ENCODE data around the gene CGB8. TPM values are rescaled to one million over a fixed set of nuclear protein-coding genes. Genes with fewer than 3 reads are reported as not detected.
A peak's percentile ranks its signal among the peaks of the same experiment; 100 is the strongest.

The CGB8 gene
- total RNA-seq, 1 experiment from 2014 or later = 0.34 TPM

- no peaks in the 10 kb centered on the region for H3K27me3 ChIP-seq (ENCODE audit: insufficient read depth, low read length)
- ATAC-seq = peak; percentile 83
- intact Hi-C loops (cut with micrococcal nuclease) = no loop called here
- peak; percentile 66 for TF ChIP-seq POLR2AphosphoS5 (IDR thresholded peaks at IDR 0.05; ENCODE audit: low read depth, low read length)
- TF ChIP-seq ELF1 (IDR thresholded peaks at IDR 0.05; ENCODE audit: borderline replicate concordance, low read depth) = no peak
- RAD21 ChIA-PET (ENCODE audit: low non-redundant PET in 1 of 2, low total read pairs in 2 of 2, uncharacterized antibody in 2 of 2, unreplicated experiment in 2 of 2) = interaction anchor here in 1 of 2 experiments (0.6 to 0.8 kb wide), 2 partner anchors 13 to 72 kb away, joined by 3 read pairs; partner anchors contain the start of genes GYS1 and RUVBL2
- no peaks in the 10 kb centered on the region for H3K9me3 ChIP-seq (ENCODE audit: control insufficient read depth in 1 of 2, insufficient read depth in 1 of 2, low read depth in 1 of 2, low read length in 2 of 2)
- H3K4me3 ChIP-seq (replicated peaks in 1 of 2; ENCODE audit: low read depth in 1 of 2, low read length in 2 of 2) = peak within 1 kb of the TSS; percentile 42 to 56
- H3K9ac ChIP-seq (ENCODE audit: low read length) = peak within 1 kb of the TSS; percentile 67
- BruUV-seq (replicated peaks) = no TSS peak
- peak within 1 kb of the TSS; percentile 69 for H3K27ac ChIP-seq (ENCODE audit: low read depth, low read length)
- no peaks in the 10 kb centered on the region for H3K79me2 ChIP-seq (ENCODE audit: insufficient read depth, low read length)
- H3K4me1 ChIP-seq (ENCODE audit: control insufficient read depth in 1 of 2, insufficient read depth in 2 of 2, low read length in 2 of 2) = peaks cover 32 to 68% of the 10 kb centered on the region in 2 experiments
- H3K4me2 ChIP-seq (ENCODE audit: low read length) = peak within 1 kb of the TSS; percentile 89
- H2AFZ ChIP-seq (ENCODE audit: low read depth, low read length, poor library complexity, severe bottlenecking) = no peak within 1 kb of the TSS
- POLR2A ChIA-PET = interaction anchor here (0.6 kb wide), 1 partner anchor 89 kb away, joined by 3 read pairs; no protein-coding TSS in a partner anchor
- H3K36me3 ChIP-seq (ENCODE audit: control insufficient read depth in 1 of 2, insufficient read depth in 2 of 2, low read length in 2 of 2) = no peaks in the 10 kb centered on the region
- DNase-seq (ENCODE audit: low read depth, low spot score) = no peak
- H3K9me2 ChIP-seq (ENCODE audit: insufficient read depth) = no peaks in the 10 kb centered on the region
- no peaks in the 10 kb centered on the region for H4K20me1 ChIP-seq (ENCODE audit: insufficient read depth)
- CTCF ChIA-PET = interaction anchor here (0.6 to 1.8 kb wide), 3 partner anchors 9 to 65 kb away, joined by 4 to 18 read pairs (median 4); no protein-coding TSS in a partner anchor
Observed at GRCh38 chr19:49064768-49065611, 16.1 kb upstream of the CGB8 start, which contains the start of gene NTF4. TSS of gene NTF4 (minus strand) at chr19:49064818. CDS start at chr19:49061997, 2,821 bp downstream.

- CTCF ChIA-PET = interaction anchor here (0.6 to 1.8 kb wide), 3 partner anchors 10 to 64 kb away, joined by 4 to 18 read pairs (median 4); no protein-coding TSS in a partner anchor
- no peaks in the 10 kb centered on the region for H3K9me3 ChIP-seq (ENCODE audit: control insufficient read depth in 1 of 2, insufficient read depth in 1 of 2, low read depth in 1 of 2, low read length in 2 of 2)
- H3K4me2 ChIP-seq (ENCODE audit: low read length) = peak overlapping the region; percentile 89
- DNase-seq (ENCODE audit: low read depth, low spot score) (no peak), ATAC-seq (peak; percentile 49)
- peak overlapping the region; percentile 42 to 56 for H3K4me3 ChIP-seq (replicated peaks in 1 of 2; ENCODE audit: low read depth in 1 of 2, low read length in 2 of 2)
- no peaks in the 10 kb centered on the region for H3K27me3 ChIP-seq (ENCODE audit: insufficient read depth, low read length)
- peaks cover 35 to 76% of the 10 kb centered on the region in 2 experiments for H3K4me1 ChIP-seq (ENCODE audit: control insufficient read depth in 1 of 2, insufficient read depth in 2 of 2, low read length in 2 of 2)
- H2AFZ ChIP-seq (ENCODE audit: low read depth, low read length, poor library complexity, severe bottlenecking) = no peak overlapping the region
- no peaks in the 10 kb centered on the region for H3K9me2 ChIP-seq (ENCODE audit: insufficient read depth)
- H4K20me1 ChIP-seq (ENCODE audit: insufficient read depth) = no peaks in the 10 kb centered on the region
- H3K27ac ChIP-seq (ENCODE audit: low read depth, low read length) = peak overlapping the region; percentile 69
- no TSS peak for BruUV-seq (replicated peaks)
- H3K79me2 ChIP-seq (ENCODE audit: insufficient read depth, low read length) = no peaks in the 10 kb centered on the region
- POLR2A ChIA-PET = no interaction called here
- no peaks in the 10 kb centered on the region for H3K36me3 ChIP-seq (ENCODE audit: control insufficient read depth in 1 of 2, insufficient read depth in 2 of 2, low read length in 2 of 2)
- H3K9ac ChIP-seq (ENCODE audit: low read length) = peak overlapping the region; percentile 67
- RAD21 ChIA-PET (ENCODE audit: low non-redundant PET in 1 of 2, low total read pairs in 2 of 2, uncharacterized antibody in 2 of 2, unreplicated experiment in 2 of 2) = interaction anchor here in 1 of 2 experiments (0.6 to 0.8 kb wide), 2 partner anchors 12 to 71 kb away, joined by 3 read pairs; partner anchors contain the start of genes GYS1 and RUVBL2
- intact Hi-C loops (cut with micrococcal nuclease) = no loop called here
- TF ChIP-seq CTCF (IDR thresholded peaks at IDR 0.05 in 2 of 3, conservative IDR thresholded peaks at IDR 0.05 in 1 of 3; ENCODE audit: borderline replicate concordance in 1 of 3, insufficient read depth in 1 of 3, low read depth in 2 of 3, low read length in 2 of 3) (no peak), EGR1 (IDR thresholded peaks at IDR 0.05; ENCODE audit: low read depth) (no peak), ZNF274 (IDR thresholded peaks at IDR 0.05; ENCODE audit: low read depth, low read length) (no peak), ELF1 (IDR thresholded peaks at IDR 0.05; ENCODE audit: borderline replicate concordance, low read depth) (no peak), SRF (IDR thresholded peaks at IDR 0.05; ENCODE audit: low read depth) (no peak), ZFX (IDR thresholded peaks at IDR 0.05) (no peak), MAX (IDR thresholded peaks at IDR 0.05) (no peak), YY1 (IDR thresholded peaks at IDR 0.05; ENCODE audit: extremely low read depth, insufficient replicate concordance, low read depth, low read length) (no peak), JUND (IDR thresholded peaks at IDR 0.05) (no peak), REST (IDR thresholded peaks at IDR 0.05; ENCODE audit: low read depth) (no peak)
Observed at GRCh38 chr19:49064029-49064629, 15.2 kb upstream of the CGB8 start.
